Subcutaneous adipose tissue (tissue), 4 donors: ENCODE data around the gene TRHDE. TPM values are rescaled to one million over a fixed set of nuclear protein-coding genes. Genes with fewer than 3 reads are reported as not detected.

ENCODE experiments used
- total RNA-seq, 4 donors: library from RNA; depleted of rRNA; stranded (reverse); fragments of >200 nt; gene quantifications; one replicate each; pipeline ENCODE4 v1.1.0, GENCODE V29; 2016
- TF ChIP-seq, protein P1 (sequence below): fragments of 450-650 bp; IDR thresholded peaks from one replicate; pipeline ENCODE4 v1.5.1; 2016; ENCODE audit warnings: low read depth, mild to moderate bottlenecking, control low read depth, antibody characterized with exemption, moderate library complexity

TRHDE gene
- total RNA-seq, 4 donors from 2014 or later: 17.7 to 30.9 (median 26.1) TPM

DNA sequence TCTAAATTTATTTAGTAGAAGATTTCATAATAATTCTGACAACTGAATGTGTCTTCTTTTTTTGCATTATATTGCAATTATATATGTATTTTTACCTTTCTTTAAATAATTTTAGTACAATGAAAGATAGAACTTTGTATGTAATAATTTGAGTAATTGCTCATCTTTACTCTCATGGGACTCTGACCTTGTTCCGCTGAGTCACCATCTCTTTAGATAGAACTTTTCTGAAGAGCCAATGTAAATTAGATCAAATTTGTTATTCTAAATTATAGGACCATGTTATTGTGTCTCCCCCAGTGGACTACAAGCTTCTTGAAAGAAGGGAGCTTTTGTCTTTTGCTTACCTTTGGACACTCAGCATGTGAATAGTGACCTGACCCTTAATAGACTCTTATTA lies 96.1 kb downstream of the TRHDE start:
- TF ChIP-seq, protein P1, sequence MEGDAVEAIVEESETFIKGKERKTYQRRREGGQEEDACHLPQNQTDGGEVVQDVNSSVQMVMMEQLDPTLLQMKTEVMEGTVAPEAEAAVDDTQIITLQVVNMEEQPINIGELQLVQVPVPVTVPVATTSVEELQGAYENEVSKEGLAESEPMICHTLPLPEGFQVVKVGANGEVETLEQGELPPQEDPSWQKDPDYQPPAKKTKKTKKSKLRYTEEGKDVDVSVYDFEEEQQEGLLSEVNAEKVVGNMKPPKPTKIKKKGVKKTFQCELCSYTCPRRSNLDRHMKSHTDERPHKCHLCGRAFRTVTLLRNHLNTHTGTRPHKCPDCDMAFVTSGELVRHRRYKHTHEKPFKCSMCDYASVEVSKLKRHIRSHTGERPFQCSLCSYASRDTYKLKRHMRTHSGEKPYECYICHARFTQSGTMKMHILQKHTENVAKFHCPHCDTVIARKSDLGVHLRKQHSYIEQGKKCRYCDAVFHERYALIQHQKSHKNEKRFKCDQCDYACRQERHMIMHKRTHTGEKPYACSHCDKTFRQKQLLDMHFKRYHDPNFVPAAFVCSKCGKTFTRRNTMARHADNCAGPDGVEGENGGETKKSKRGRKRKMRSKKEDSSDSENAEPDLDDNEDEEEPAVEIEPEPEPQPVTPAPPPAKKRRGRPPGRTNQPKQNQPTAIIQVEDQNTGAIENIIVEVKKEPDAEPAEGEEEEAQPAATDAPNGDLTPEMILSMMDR: no peak

DNA sequence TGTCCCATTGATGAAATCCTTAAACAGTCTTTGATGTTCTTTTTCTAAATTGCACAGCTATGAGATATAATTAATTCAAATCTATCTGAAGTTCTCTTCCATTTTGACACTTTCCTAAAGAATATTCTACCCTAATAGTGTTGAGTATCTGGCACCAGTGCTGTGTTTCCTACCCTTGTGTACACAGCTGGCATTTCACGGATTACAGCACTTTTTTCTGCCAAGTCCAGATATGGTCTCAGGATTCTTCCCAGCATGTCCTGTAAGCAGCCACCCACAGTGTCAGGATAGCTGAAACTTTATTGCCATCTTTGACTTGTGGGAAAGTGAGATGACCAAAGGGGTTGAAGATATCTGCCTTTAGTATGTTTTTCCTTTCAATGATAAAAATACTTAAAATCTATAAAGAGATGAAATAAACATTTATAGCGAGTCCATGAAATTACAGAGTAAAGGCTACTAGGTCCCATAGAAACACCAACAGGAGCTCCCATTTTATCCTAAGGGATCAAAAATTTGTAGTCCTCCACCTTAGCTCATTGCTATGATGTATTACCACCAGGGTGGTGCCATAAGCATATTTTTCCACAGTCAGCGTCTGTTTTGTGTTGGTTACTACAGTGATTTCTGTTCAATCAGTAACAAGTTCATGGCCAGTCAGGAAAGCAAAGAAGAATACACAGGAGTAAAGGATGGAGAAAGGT lies 96.7 kb downstream of the TRHDE start:
- TF ChIP-seq, protein P1: no peak

DNA sequence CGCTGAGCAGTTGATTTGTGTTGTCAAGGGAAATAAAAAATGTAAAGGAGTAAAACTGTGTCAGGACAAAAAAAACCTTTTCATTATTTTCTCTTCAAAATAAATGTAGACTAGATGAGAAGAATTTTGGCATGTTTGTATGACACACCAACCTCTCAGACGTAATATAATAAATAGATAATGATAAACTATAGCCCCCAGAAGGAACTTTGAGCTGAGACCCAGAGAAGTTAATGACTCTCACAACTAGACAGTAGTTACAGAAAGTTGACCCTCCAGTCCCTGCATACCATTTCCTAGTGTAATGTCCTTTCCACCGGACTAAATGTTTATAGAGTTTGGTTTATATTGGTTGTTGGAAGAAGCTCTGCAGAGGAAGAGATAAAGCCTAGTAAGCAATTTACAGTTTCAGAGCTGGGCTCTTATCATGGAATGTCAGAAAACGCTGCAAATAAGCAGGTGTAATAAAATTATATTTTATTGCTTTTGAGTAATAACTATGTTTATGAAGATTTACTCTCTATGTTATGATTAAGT lies 97.3 kb downstream of the TRHDE start:
- TF ChIP-seq, protein P1: no peak

DNA sequence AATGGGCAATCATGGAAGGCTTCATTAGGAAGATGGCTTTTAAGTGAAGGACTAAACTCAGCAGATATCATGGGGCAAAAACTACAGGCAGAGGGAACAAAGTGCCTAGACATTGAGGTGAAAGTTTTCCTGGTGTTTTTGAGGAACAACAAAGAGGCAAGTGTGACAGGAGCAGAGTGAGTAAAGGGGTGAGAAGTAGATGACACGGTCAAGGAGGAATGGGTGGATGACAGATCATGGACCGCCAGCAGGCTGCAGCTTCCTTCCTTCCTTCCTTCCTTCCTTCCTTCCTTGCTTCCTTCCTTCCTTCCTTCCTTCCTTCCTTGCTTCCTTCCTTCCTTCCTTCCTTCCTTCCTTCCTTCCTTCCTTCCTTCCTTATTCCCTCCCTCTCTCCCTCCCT lies 108.3 kb downstream of the TRHDE start:
- TF ChIP-seq, protein P1: no peak

DNA sequence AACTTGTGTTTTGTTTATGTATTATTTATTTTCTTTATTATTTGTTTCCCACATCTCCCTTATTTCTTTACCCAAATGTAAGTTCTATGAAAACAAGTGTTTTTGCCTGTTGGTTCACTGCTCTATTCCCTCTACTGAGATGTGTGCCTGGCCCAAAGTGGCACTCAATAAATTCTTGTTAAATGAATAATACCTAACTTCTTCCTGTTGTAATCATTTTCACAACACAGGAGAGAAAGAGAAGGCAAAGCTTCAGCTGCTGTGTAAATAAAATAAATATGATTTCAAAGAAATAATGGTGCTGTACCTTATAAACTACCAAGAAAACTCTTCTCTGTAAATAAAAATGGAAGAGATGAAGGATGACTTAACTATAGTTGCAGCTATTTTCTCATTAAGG lies 116.2 kb downstream of the TRHDE start:
- TF ChIP-seq, protein P1: no peak

DNA sequence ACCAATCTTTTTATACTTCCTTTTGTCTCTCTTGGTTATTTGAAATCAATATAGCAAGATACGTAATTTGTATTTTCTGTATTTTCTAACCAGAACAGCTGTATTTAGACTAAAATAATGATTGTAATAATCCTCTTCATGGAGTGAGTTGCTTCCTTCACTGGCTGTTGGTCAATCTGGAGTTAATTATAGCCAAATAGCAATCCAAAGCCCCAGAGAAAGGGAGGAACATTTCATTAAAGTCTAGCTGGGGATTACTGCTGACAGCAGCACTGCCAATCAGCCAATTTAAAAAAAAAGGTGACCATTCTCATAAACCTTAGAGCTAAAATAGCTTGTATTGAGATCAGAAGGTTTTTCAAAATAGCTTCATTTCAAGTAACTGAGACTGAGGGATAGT lies 118.0 kb downstream of the TRHDE start:
- TF ChIP-seq, protein P1: no peak

DNA sequence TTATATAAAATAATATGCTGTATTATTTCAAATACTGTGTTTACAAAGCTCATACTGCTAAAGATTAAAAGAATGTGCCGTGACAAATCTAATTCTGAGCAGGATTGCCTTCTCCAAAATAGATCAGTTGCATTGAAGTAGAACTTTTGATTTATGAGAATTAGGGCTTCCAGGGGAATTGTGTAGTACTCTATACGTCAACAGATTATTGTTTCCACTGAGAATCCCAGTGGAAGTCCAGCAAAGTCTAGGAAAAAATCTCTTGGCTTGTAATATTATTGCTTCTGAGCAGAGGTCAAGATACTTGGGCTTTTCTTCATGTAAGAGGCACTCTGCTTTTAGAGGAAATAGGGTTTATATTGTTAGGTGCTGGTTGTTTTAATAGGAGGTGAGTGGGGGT lies 133.9 kb downstream of the TRHDE start:
- TF ChIP-seq, protein P1: no peak
